ENCODE results near the gene CYGB.

The CYGB gene

GRCh38 chr17:76537578-76538280, at the start of gene CYGB:
CYGB (minus strand) TSS chr17:76537709; CDS start chr17:76537542, 167 bp downstream.
- peak within 1 kb of the TSS; percentile 19 for H3K4me3 ChIP-seq (ENCODE audit: low read length)
- TF ChIP-seq CTCF (IDR thresholded peaks at IDR 0.05; ENCODE audit: insufficient read depth, low read depth, low read length, missing control alignments) = no peak
- DNase-seq (ENCODE audit: low read depth) = no peak

GRCh38 chr17:76586741-76587487, 49.4 kb upstream of the CYGB start:
- peak overlapping the region; percentile 82 for H3K4me3 ChIP-seq (ENCODE audit: low read length)
- peak; percentile 77 for DNase-seq (ENCODE audit: low read depth)
- no peak for TF ChIP-seq CTCF (IDR thresholded peaks at IDR 0.05; ENCODE audit: insufficient read depth, low read depth, low read length, missing control alignments)

GRCh38 chr17:76585649-76586593, 48.4 kb upstream of the CYGB start, which contains the start of gene ST6GALNAC2:
ST6GALNAC2 (minus strand) TSS chr17:76585860; CDS start chr17:76585808, 52 bp downstream.
- peak; percentile 22 for TF ChIP-seq CTCF (IDR thresholded peaks at IDR 0.05; ENCODE audit: insufficient read depth, low read depth, low read length, missing control alignments)
- peak within 1 kb of the TSS; percentile 82 for H3K4me3 ChIP-seq (ENCODE audit: low read length)
- DNase-seq (ENCODE audit: low read depth) = peak; percentile 84

GRCh38 chr17:76585033-76585648, 47.6 kb upstream of the CYGB start:
- TF ChIP-seq CTCF (IDR thresholded peaks at IDR 0.05; ENCODE audit: insufficient read depth, low read depth, low read length, missing control alignments) = no peak
- H3K4me3 ChIP-seq (ENCODE audit: low read length) = peak overlapping the region; percentile 82
- DNase-seq (ENCODE audit: low read depth) = peak; percentile 62

- TF ChIP-seq CTCF (IDR thresholded peaks at IDR 0.05; ENCODE audit: insufficient read depth, low read depth, low read length, missing control alignments) = no peak
- peak; percentile 62 for DNase-seq (ENCODE audit: low read depth)
- peak overlapping the region; percentile 82 for H3K4me3 ChIP-seq (ENCODE audit: low read length)
These were observed 47.0 kb upstream of the CYGB start for GRCh38 chr17:76584427-76585032.

GRCh38 chr17:76582660-76583059, 45.2 kb upstream of the CYGB start:
- no peak for TF ChIP-seq CTCF (IDR thresholded peaks at IDR 0.05; ENCODE audit: insufficient read depth, low read depth, low read length, missing control alignments)
- peak; percentile 92 for DNase-seq (ENCODE audit: low read depth)
- H3K4me3 ChIP-seq (ENCODE audit: low read length) = peak overlapping the region; percentile 16
